NCI-H2107 (cell line): ENCODE measurements around the gene PURA.

Experiments used
- DNase-seq: peaks from one replicate; lab custom pipeline; 2025; lab: John Stamatoyannopoulos, UW

PURA gene

GRCh38 chr5:140109759-140110645, 3.9 kb upstream of the PURA start:
- no peak for DNase-seq

- no peak for DNase-seq
These were observed 3.3 kb upstream of the PURA start for GRCh38 chr5:140110646-140110957.

- no peak for DNase-seq
These were observed 2.7 kb upstream of the PURA start for GRCh38 chr5:140111011-140111858.

- DNase-seq = no peak
These were observed 1.9 kb upstream of the PURA start for GRCh38 chr5:140111859-140112551.

GRCh38 chr5:140112685-140113179, 1.2 kb upstream of the PURA start:
- DNase-seq = no peak

- DNase-seq = no peak
These were observed 670 bp upstream of the PURA start for GRCh38 chr5:140113180-140113698.

GRCh38 chr5:140114341-140115185, 654 bp downstream of the PURA start:
- DNase-seq = no peak

GRCh38 chr5:140115186-140115500, 1.2 kb downstream of the PURA start:
- DNase-seq = no peak

- DNase-seq = no peak
These were observed 2.8 kb downstream of the PURA start for GRCh38 chr5:140116716-140117115.

- no peak for DNase-seq
These were observed 3.6 kb downstream of the PURA start for GRCh38 chr5:140117523-140117922.

- no peak for DNase-seq
These were observed 4.5 kb downstream of the PURA start for GRCh38 chr5:140118302-140118936.

- DNase-seq = no peak
These were observed 11.7 kb downstream of the PURA start, which contains the start of gene IGIP for GRCh38 chr5:140125637-140126036. Gene IGIP, plus strand, starts transcription at chr5:140125937. Its CDS starts 2,540 bp downstream, at chr5:140128477.

GRCh38 chr5:140126315-140127012, 12.6 kb downstream of the PURA start:
- no peak for DNase-seq

GRCh38 chr5:140128376-140128775, 14.5 kb downstream of the PURA start:
- no peak for DNase-seq

- DNase-seq = no peak
These were observed 17.2 kb downstream of the PURA start for GRCh38 chr5:140130949-140131733.

- no peak for DNase-seq
These were observed 18.1 kb downstream of the PURA start for GRCh38 chr5:140131967-140132409.

GRCh38 chr5:140133514-140134167, 19.7 kb downstream of the PURA start:
- DNase-seq = no peak

GRCh38 chr5:140134277-140134935, 20.5 kb downstream of the PURA start:
- no peak for DNase-seq
